Liver (tissue), 9 donors: ENCODE measurements around the gene B3GNT9. TPM values are rescaled to one million over a fixed set of nuclear protein-coding genes. Genes with fewer than 3 reads are reported as not detected.

Experiments
- DNase-seq: peaks from one replicate; pipeline ENCODE4 v3.0.0-alpha.2; 2017; ENCODE audit warnings: low spot score
- H3K27ac ChIP-seq, 2 donors: one replicate each; pipeline ENCODE4 v1.7.0; 2013; ENCODE audit warnings: inconsistent platforms in 2 of 2, low read length in 2 of 2, control low read depth in 1 of 2, low read depth in 1 of 2, mild to moderate bottlenecking in 1 of 2
- H3K27me3 ChIP-seq, 4 donors: one replicate each; pipeline versions ENCODE4 v1.6.1 to v1.7.0; 2013; ENCODE audit warnings: low read length in 3 of 4, inconsistent platforms in 1 of 4, mild to moderate bottlenecking in 1 of 4, moderate library complexity in 1 of 4; ENCODE audit not compliant: control insufficient read depth in 4 of 4, insufficient read depth in 4 of 4
- H3K36me3 ChIP-seq, 4 donors: one replicate each; pipeline versions ENCODE4 v1.6.1 to v1.7.0; 2013; ENCODE audit warnings: low read length in 3 of 4, mild to moderate bottlenecking in 3 of 4, low read depth in 1 of 4, moderate library complexity in 1 of 4; ENCODE audit not compliant: control insufficient read depth in 4 of 4, insufficient read depth in 3 of 4
- H3K4me1 ChIP-seq, 4 donors: one replicate each; pipeline versions ENCODE4 v1.6.1 to v1.7.0; 2013; ENCODE audit warnings: low read length in 3 of 4, mild to moderate bottlenecking in 3 of 4, moderate library complexity in 1 of 4; ENCODE audit not compliant: control insufficient read depth in 4 of 4, insufficient read depth in 4 of 4
- H3K4me3 ChIP-seq, 3 donors: one replicate each; pipeline versions ENCODE4 v1.6.1 to v1.7.0; 2013; ENCODE audit warnings: low read length in 3 of 3, control low read depth in 1 of 3, low read depth in 1 of 3, mild to moderate bottlenecking in 1 of 3
- H3K9ac ChIP-seq, 2 donors: one replicate each; pipeline ENCODE4 v1.7.0; 2013; ENCODE audit warnings: low read length in 2 of 2, mild to moderate bottlenecking in 2 of 2, moderate library complexity in 2 of 2, control low read depth in 1 of 2, low read depth in 1 of 2
- H3K9me3 ChIP-seq, 4 donors: one replicate each; pipeline versions ENCODE4 v1.6.1 to v1.7.0; 2013; ENCODE audit warnings: low read length in 3 of 4; ENCODE audit not compliant: control insufficient read depth in 4 of 4
- ATF3 ChIP-seq: IDR thresholded peaks from 2 replicates; pipeline ENCODE4 v1.6.1; 2016; ENCODE audit warnings: antibody characterized with exemption
- CTCF ChIP-seq: fragments of 150-350 bp; IDR thresholded peaks from 2 replicates; pipeline ENCODE4 v1.5.1; 2017; ENCODE audit warnings: improper control_type of control experiment, low read depth, low read length; ENCODE audit not compliant: missing input control
- EGR1 ChIP-seq, 2 donors: IDR thresholded peaks; 2 replicates each; pipeline ENCODE4 v1.6.1; 2016 to 2018; ENCODE audit warnings: antibody characterized with exemption in 2 of 2, low read depth in 2 of 2
- FOXA1 ChIP-seq: IDR thresholded peaks from 2 replicates; pipeline ENCODE4 v1.6.1; 2016; ENCODE audit warnings: antibody characterized with exemption
- FOXA2 ChIP-seq: IDR thresholded peaks from 2 replicates; pipeline ENCODE4 v1.6.1; 2016; ENCODE audit warnings: antibody characterized with exemption
- GABPA ChIP-seq, 2 donors: IDR thresholded peaks in 1 of 2; conservative IDR thresholded peaks in 1 of 2; 2 replicates each; pipeline ENCODE4 v1.6.1; 2016; ENCODE audit warnings: antibody characterized with exemption in 2 of 2, mild to moderate bottlenecking in 1 of 2, moderate library complexity in 1 of 2
- HNF4A ChIP-seq, 2 donors: conservative IDR thresholded peaks; 2 replicates each; pipeline ENCODE4 v1.6.1; 2016; ENCODE audit warnings: antibody characterized with exemption in 2 of 2, mild to moderate bottlenecking in 2 of 2
- HNF4G ChIP-seq: IDR thresholded peaks from 2 replicates; pipeline ENCODE4 v1.6.1; 2016; ENCODE audit warnings: antibody characterized with exemption
- JUND ChIP-seq, 2 donors: IDR thresholded peaks; 2 replicates each; pipeline ENCODE4 v1.6.1; 2016; ENCODE audit warnings: antibody characterized with exemption in 2 of 2
- MAX ChIP-seq: IDR thresholded peaks from 2 replicates; pipeline ENCODE4 v1.6.1; 2016; ENCODE audit warnings: antibody characterized with exemption
- NR2F2 ChIP-seq: IDR thresholded peaks from 2 replicates; pipeline ENCODE4 v1.6.1; 2016; ENCODE audit warnings: antibody characterized with exemption
- RAD21 ChIP-seq, 2 donors: IDR thresholded peaks; 2 replicates each; pipeline ENCODE4 v1.6.1; 2016; ENCODE audit warnings: antibody characterized with exemption in 2 of 2, mild to moderate bottlenecking in 2 of 2
- REST ChIP-seq: IDR thresholded peaks from 2 replicates; pipeline ENCODE4 v1.6.1; 2016; ENCODE audit warnings: antibody characterized with exemption, mild to moderate bottlenecking
- RXRA ChIP-seq, 2 donors: IDR thresholded peaks; 2 replicates each; pipeline ENCODE4 v1.6.1; 2017 to 2018; ENCODE audit warnings: antibody characterized with exemption in 2 of 2, mild to moderate bottlenecking in 1 of 2
- SP1 ChIP-seq: IDR thresholded peaks from 2 replicates; pipeline ENCODE4 v1.6.1; 2018; ENCODE audit warnings: antibody characterized with exemption, mild to moderate bottlenecking
- TAF1 ChIP-seq: conservative IDR thresholded peaks from 2 replicates; pipeline ENCODE4 v1.6.1; 2016; ENCODE audit warnings: antibody characterized with exemption, mild to moderate bottlenecking
- ZBTB33 ChIP-seq: IDR thresholded peaks from 2 replicates; pipeline ENCODE4 v1.6.1; 2016; ENCODE audit warnings: antibody characterized with exemption
- WGBS: extraction: QIAGEN DNeasy Blood & Tissue Kit; methylation state at CpG from one replicate; pipeline ENCODE4 v1.1.7; 2013; 5-methylcytosine and 5-hydroxymethylcytosine counted together
- polyA plus RNA-seq, 2 donors: library from polyadenylated mRNA; stranded (reverse) in 1 of 2; unstranded in 1 of 2; fragments of 200-250 nt in 1 of 2; fragments of >200 nt in 1 of 2; fragmentation: Nextera tagmentation in 1 of 2; extraction: Ambion mirVana in 1 of 2; gene quantifications; one replicate each; pipeline versions ENCODE4 v1.2.1 to v1.2.3, GENCODE V29; 2013 to 2015
- total RNA-seq, 2 donors: library from RNA; depleted of rRNA; stranded (reverse); fragments of >200 nt; gene quantifications; one replicate each; pipeline ENCODE4 v1.2.3, GENCODE V29; 2014
- donor health status: healthy.
- donor health status: healthy.
- donor health status: healthy.
- donor health status: healthy.
- donor health status: healthy.

Gene B3GNT9
- total and polyA plus RNA-seq, 4 donors = 0.43 to 2.3 (median 1.4) TPM

- H3K9me3 ChIP-seq = no peaks in the 10 kb centered on the region
- no peak for TF ChIP-seq CTCF
- no peak for TF ChIP-seq HNF4G
- TF ChIP-seq RAD21 (IDR thresholded peaks at IDR 0.05) = no peak
- TF ChIP-seq FOXA2 = no peak
- TF ChIP-seq TAF1 = no peak
- TF ChIP-seq NR2F2 = no peak
- no peak for TF ChIP-seq GABPA (IDR thresholded peaks at IDR 0.05 in 1 of 2, conservative IDR thresholded peaks at IDR 0.05 in 1 of 2)
- no peak for TF ChIP-seq EGR1 (IDR thresholded peaks at IDR 0.05; ENCODE audit: low read depth in 2 of 2)
- no peak for TF ChIP-seq JUND (IDR thresholded peaks at IDR 0.05)
- TF ChIP-seq ATF3 = no peak
- no peak for TF ChIP-seq REST
- TF ChIP-seq MAX = no peak
- no peak for TF ChIP-seq FOXA1
- TF ChIP-seq RXRA (IDR thresholded peaks at IDR 0.05) = no peak
- peaks cover 11 to 38% (median 34%) of the 10 kb centered on the region in 4 donors for H3K36me3 ChIP-seq
- no peak overlapping the region for H3K27ac ChIP-seq
- no peak overlapping the region for H3K4me3 ChIP-seq
- H3K4me1 ChIP-seq = peaks cover 6 to 33% (median 20%) of the 10 kb centered on the region in 4 donors
- 85% methylated on average over 5 of the region's 5 CpGs for WGBS
- no peak overlapping the region for H3K9ac ChIP-seq
- no peaks in the 10 kb centered on the region for H3K27me3 ChIP-seq
- DNase-seq = no peak
These were observed 30.8 kb downstream of the B3GNT9 start for GRCh38 chr16:67120025-67120424.

GRCh38 chr16:67117716-67118115 lies 33.1 kb downstream of the B3GNT9 start:
- H3K9ac ChIP-seq = no peak overlapping the region
- H3K4me3 ChIP-seq = no peak overlapping the region
- H3K36me3 ChIP-seq = peaks cover 11 to 26% (median 17%) of the 10 kb centered on the region in 4 donors
- H3K27me3 ChIP-seq = no peaks in the 10 kb centered on the region
- no peak for DNase-seq
- H3K27ac ChIP-seq = no peak overlapping the region
- 89% methylated on average over 9 of the region's 9 CpGs for WGBS
- H3K4me1 ChIP-seq = peaks cover 6 to 42% (median 31%) of the 10 kb centered on the region in 4 donors
- no peaks in the 10 kb centered on the region for H3K9me3 ChIP-seq
- TF ChIP-seq SP1 (no peak), HNF4A (conservative IDR thresholded peaks at IDR 0.05) (no peak), ZBTB33 (no peak), JUND (IDR thresholded peaks at IDR 0.05) (no peak), FOXA1 (no peak), RAD21 (IDR thresholded peaks at IDR 0.05) (no peak), CTCF (no peak), HNF4G (no peak), EGR1 (IDR thresholded peaks at IDR 0.05; ENCODE audit: low read depth in 2 of 2) (no peak), MAX (no peak), REST (no peak), GABPA (IDR thresholded peaks at IDR 0.05 in 1 of 2, conservative IDR thresholded peaks at IDR 0.05 in 1 of 2) (no peak)
